Peyer's patch (tissue), 4 donors: ENCODE data around the gene LAMA4. TPM values are rescaled to one million over a fixed set of nuclear protein-coding genes. Genes with fewer than 3 reads are reported as not detected.

Experiments
- DNase-seq, 3 donors: peaks; one replicate each; pipeline ENCODE4 v3.0.0-alpha.2; 2017 to 2019
- H3K27ac ChIP-seq, 4 donors: fragments of 200-600 bp; sonication (generic); one replicate each; pipeline ENCODE4 v1.5.1; 2016 to 2019
- H3K27me3 ChIP-seq, 2 donors: fragments of 200-600 bp; sonication (generic); one replicate each; pipeline ENCODE4 v1.5.1; 2019
- H3K36me3 ChIP-seq, 3 donors: fragments of 200-600 bp; sonication (generic); one replicate each; pipeline ENCODE4 v1.5.1; 2016 to 2019
- H3K4me1 ChIP-seq, 4 donors: fragments of 200-600 bp; sonication (generic); one replicate each; pipeline ENCODE4 v1.5.1; 2016 to 2019
- H3K4me3 ChIP-seq, 4 donors: fragments of 200-600 bp; sonication (generic); 1 replicate in 3 of 4; 2 replicates in 1 of 4; pipeline ENCODE4 v1.5.1; 2016 to 2019; ENCODE audit warnings: mild to moderate bottlenecking in 1 of 4
- H3K9me3 ChIP-seq, 4 donors: fragments of 200-600 bp; sonication (generic); one replicate each; pipeline ENCODE4 v1.5.1; 2016 to 2019; ENCODE audit warnings: mild to moderate bottlenecking in 1 of 4
- CTCF ChIP-seq, 6 experiments: fragments of 450-650 bp in 4 of 6; fragments of 200-600 bp in 2 of 6; sonication (generic) in 1 of 6; IDR thresholded peaks; one replicate each; pipeline ENCODE4 v1.5.1; 2017 to 2019; ENCODE audit warnings: antibody characterized with exemption in 6 of 6, mild to moderate bottlenecking in 3 of 6, moderate library complexity in 1 of 6
- POLR2A ChIP-seq, 2 donors: fragments of 450-650 bp; IDR thresholded peaks; one replicate each; pipeline ENCODE4 v1.5.1; 2017; ENCODE audit warnings: antibody characterized with exemption in 2 of 2, mild to moderate bottlenecking in 2 of 2, moderate library complexity in 2 of 2
- total RNA-seq, 4 donors: library from RNA; depleted of rRNA; stranded (reverse); fragments of >200 nt; gene quantifications; one replicate each; pipeline ENCODE4 v1.1.0, GENCODE V29; 2016

LAMA4 gene
- total RNA-seq, 4 donors from 2014 or later = 10.0 to 99.0 (median 28.9) TPM

GRCh38 chr6:112254921-112255320 lies 554 bp upstream of the LAMA4 start:
- Histone ChIP-seq H3K27me3 (no peaks in the 10 kb centered on the region), H3K4me3 (peak overlapping the region in 1 of 4 donors; percentile 62), H3K36me3 (no peaks in the 10 kb centered on the region), H3K4me1 (no peaks in the 10 kb centered on the region), H3K27ac (peak overlapping the region in 3 of 4 donors; percentile 66 to 87 (median 84)), H3K9me3 (no peaks in the 10 kb centered on the region)
- DNase-seq = no peak
- no peak for TF ChIP-seq CTCF (IDR thresholded peaks at IDR 0.05)
- no peak for TF ChIP-seq POLR2A (IDR thresholded peaks at IDR 0.05)

- Histone ChIP-seq H3K27me3 (no peaks in the 10 kb centered on the region), H3K36me3 (no peaks in the 10 kb centered on the region), H3K4me3 (peak overlapping the region; percentile 41 to 66 (median 52)), H3K27ac (peak overlapping the region; percentile 66 to 87 (median 76)), H3K4me1 (no peaks in the 10 kb centered on the region), H3K9me3 (no peaks in the 10 kb centered on the region)
- DNase-seq = no peak
- TF ChIP-seq POLR2A (IDR thresholded peaks at IDR 0.05) (no peak), CTCF (IDR thresholded peaks at IDR 0.05) (no peak)
These were observed 898 bp downstream of the LAMA4 start for GRCh38 chr6:112253498-112253840.

- peak overlapping the region; percentile 41 to 66 (median 52) for H3K4me3 ChIP-seq
- H3K36me3 ChIP-seq = no peaks in the 10 kb centered on the region
- DNase-seq = no peak
- TF ChIP-seq CTCF (IDR thresholded peaks at IDR 0.05) = no peak
- no peak for TF ChIP-seq POLR2A (IDR thresholded peaks at IDR 0.05)
- no peaks in the 10 kb centered on the region for H3K27me3 ChIP-seq
- no peaks in the 10 kb centered on the region for H3K4me1 ChIP-seq
- no peaks in the 10 kb centered on the region for H3K9me3 ChIP-seq
- peak overlapping the region; percentile 66 to 87 (median 76) for H3K27ac ChIP-seq
These were observed 1.5 kb downstream of the LAMA4 start for GRCh38 chr6:112252571-112253497.

GRCh38 chr6:112251171-112251875 lies 3.0 kb downstream of the LAMA4 start:
- TF ChIP-seq POLR2A (IDR thresholded peaks at IDR 0.05) (no peak), CTCF (IDR thresholded peaks at IDR 0.05) (no peak)
- Histone ChIP-seq H3K4me1 (peaks cover 0 to 7% (median 0%) of the 10 kb centered on the region in 4 donors), H3K4me3 (peak overlapping the region in 2 of 4 donors; percentile 20 to 62), H3K36me3 (no peaks in the 10 kb centered on the region), H3K27ac (peak overlapping the region; percentile 36 to 84 (median 50)), H3K9me3 (no peaks in the 10 kb centered on the region), H3K27me3 (no peaks in the 10 kb centered on the region)
- peak in 1 of 3 donors; percentile 64 for DNase-seq

GRCh38 chr6:112249489-112249888 lies 4.9 kb downstream of the LAMA4 start:
- Histone ChIP-seq H3K9me3 (no peaks in the 10 kb centered on the region), H3K27me3 (no peaks in the 10 kb centered on the region), H3K36me3 (no peaks in the 10 kb centered on the region), H3K4me1 (peaks cover 0 to 16% (median 0%) of the 10 kb centered on the region in 4 donors), H3K4me3 (peak overlapping the region in 1 of 4 donors; percentile 62), H3K27ac (peak overlapping the region in 1 of 4 donors; percentile 84)
- TF ChIP-seq POLR2A (IDR thresholded peaks at IDR 0.05) (no peak), CTCF (IDR thresholded peaks at IDR 0.05) (no peak)
- DNase-seq = no peak
